NCI-H2107 treated with DMSO at 0.1 percent for 48 hours (cell line): ENCODE data around the gene TMEM212.
"Not testable (repeated sequence)": the region's sequence is repeated elsewhere in the genome, so short reads cannot be mapped to it uniquely, and the experiment has no call there.

ENCODE experiments used
- DNase-seq: peaks from one replicate; lab custom pipeline; 2025; ENCODE audit not compliant: unreplicated experiment; lab: John Stamatoyannopoulos, UW

Gene TMEM212

DNA sequence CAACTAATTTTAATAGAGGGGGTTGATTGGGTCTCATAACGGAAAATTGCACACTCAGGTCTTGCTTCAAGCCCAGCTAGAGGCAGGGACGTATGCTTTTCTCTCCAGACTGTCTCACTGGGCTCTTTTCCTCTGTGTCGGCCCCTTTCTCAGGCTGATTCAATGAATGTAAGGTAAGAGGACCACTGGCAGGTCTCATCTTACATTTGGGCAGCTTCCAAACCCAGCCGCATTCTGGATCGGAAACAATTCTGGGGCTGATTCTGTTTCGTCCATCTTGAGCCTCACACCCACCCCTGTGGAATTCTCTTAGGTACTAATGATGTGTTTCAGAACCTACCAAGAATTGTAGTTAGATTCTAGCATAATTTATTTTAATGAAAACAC, 40.7 kb downstream of the TMEM212 start:
- DNase-seq: no peak

DNA sequence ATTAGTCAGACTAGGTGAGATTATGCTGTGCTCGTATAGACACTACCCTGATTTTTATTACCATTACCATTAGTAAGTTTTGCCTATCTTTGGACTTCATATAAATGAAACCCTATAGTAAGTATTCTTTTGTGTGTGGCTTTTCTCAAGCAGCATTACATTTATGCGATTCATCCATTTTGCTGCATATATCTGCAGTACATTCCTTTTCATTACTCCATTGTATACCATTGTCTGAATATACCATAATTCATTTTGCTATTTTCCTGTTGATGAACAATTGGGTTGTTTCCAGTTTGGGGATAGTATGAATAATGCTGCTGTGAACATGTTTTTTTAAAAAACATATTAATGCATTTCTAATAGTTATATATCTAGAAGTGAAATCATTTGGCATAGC, 45.3 kb downstream of the TMEM212 start:
- DNase-seq: no peak

GRCh38 chr3:171890398-171890797, 47.2 kb downstream of the TMEM212 start:
- DNase-seq: no peak

- no peak for DNase-seq
Measured at GRCh38 chr3:171892457-171892856, 49.3 kb downstream of the TMEM212 start.

GRCh38 chr3:171895291-171895690, 52.1 kb downstream of the TMEM212 start:
- no peak for DNase-seq

DNA sequence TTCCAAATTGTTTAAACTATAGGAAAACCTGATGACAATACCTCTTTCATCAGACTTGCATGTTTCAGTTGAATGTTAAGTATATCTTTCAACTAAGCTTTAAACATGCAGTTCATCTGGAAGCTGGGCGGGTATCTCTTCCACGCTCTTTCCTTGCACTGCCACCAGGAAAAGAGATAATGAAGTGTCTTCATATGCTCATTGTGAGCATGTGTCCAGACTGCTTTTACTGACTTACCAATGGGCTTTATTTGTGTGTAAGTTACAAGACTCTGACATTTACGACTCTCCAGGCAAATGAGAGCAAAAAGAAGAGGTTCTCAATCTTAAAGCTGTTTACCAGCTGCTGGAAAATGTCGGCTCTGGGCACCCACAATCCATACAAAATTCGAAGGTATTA, 52.8 kb downstream of the TMEM212 start:
- DNase-seq: no peak

DNA sequence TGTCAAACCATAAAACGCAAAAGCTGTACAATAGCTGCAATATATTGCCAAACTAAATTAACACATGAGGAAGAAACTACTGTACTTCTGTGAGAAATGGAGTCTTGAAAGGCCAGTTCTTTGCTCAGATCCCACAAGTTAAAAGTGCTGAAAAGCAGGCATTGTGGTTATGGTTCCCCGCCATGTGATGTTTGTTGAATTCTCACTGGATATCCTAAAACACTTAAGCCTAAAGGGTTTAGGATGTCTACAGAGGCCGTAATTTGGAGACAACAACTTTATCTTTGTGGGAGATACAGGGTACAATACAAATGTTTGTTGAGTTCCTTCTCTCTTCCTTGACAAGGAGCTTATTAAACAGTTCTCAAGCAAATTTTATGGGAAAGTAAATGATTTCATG, 53.2 kb downstream of the TMEM212 start:
- no peak for DNase-seq

GRCh38 chr3:171898192-171898591, 55.0 kb downstream of the TMEM212 start:
- DNase-seq: no peak

DNA sequence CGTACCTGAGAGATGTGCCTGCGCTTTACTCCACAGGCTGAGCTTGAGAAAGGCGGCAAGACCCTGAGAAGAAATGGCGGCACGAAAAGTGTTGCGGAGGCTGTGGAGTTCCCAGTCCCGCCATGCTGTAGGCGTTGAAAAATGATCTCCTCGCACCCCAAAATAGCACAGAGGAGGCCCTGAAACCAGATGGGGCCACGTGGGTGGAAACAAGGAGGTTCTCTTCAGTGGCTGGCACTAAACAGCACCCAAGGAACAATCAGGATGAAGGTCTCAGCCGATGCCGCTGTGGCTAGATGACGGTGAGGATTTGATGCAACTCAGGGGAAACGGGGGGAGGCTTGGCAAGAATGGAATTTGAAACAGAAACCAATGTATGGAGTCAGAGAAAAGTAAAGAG, 57.3 kb downstream of the TMEM212 start:
- DNase-seq: no peak

GRCh38 chr3:171901615-171902312, 58.6 kb downstream of the TMEM212 start:
- DNase-seq: no peak

GRCh38 chr3:171904829-171905228, 61.7 kb downstream of the TMEM212 start:
- no peak for DNase-seq

DNA sequence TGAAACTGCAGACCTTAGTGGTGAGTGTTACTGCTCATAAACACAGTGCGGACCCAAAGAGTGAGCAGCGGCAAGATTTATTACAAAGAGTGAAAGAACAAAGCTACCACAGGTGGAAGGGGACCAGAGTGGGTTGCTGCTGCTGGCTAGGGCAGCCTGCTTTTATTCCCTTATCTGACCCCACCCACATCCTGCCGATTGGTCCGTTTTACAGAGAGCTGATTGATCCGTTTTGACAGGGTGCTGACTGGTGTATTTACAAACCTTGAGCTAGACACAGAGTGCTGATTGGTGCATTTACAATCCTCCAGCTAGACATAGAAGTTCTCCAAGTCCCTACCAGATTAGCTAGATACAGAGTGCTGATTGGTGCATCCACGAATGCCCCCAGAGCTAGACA, 63.4 kb downstream of the TMEM212 start:
- DNase-seq: not testable (repeated sequence)

DNA sequence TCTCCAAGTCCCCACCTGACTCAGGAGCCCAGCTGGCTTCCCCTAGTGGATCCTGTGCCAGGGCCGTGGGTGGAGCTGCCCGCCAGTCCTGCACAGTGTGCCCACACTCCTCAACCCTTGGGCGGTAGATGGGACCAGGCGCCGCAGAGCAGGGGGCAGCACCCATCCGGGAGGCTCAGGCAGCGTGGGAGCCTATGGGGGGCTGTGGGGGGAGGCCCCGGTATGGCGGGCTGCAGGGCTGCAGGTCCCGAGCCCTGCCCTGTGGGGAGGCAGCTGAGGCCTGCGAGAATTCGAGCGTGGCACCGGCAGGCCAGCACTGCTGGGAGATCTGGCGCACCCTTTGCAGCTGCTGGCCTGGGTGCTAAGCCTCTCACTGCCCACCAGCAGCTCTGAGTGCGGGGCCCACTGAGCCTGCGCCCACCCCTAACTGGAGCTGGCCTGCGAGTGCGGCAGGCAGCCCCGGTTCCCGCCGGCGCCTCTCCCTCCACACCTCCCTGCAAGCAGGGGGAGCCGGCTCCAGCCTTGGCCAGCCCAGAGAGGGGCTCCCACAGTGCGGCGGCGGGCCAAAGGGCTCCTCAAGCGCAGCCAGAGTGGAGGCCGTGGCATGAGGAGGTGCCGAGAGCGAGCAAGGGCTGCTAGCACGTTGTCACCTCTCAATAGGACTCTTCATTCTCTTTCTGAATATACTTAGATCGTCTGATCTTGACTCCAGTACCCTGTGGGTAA, 64.0 kb downstream of the TMEM212 start:
- DNase-seq: no peak

DNA sequence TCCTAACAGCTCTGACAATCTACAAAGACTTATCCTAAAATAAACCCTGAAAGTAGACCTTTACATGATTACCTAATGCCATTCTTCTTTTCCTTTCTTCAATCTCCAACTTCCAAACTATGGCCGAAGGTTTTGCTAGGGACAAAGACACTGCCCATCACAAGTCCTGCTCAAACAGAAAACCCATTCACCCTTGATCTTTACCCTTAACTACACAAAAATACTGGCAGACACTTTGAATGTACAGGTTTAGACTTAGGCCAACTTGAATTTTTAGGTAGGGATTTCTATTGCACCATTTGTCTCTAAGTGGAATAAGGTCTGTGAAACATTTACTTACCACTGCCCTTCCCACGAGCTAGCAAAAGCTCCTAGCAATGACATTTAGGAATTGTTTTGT, 64.6 kb downstream of the TMEM212 start:
- no peak for DNase-seq

GRCh38 chr3:171908731-171909130, 65.6 kb downstream of the TMEM212 start:
- no peak for DNase-seq
